ENCODE results near the gene DNER.
"Not testable (repeated sequence)": the region's sequence is repeated elsewhere in the genome, so short reads cannot be mapped to it uniquely, and the experiment has no call there.

DNER gene

GRCh38 chr2:229620759-229621158, 93.6 kb downstream of the DNER start:
- Histone ChIP-seq H3K4me1 (ENCODE audit: control insufficient read depth, insufficient read depth, low read length) (no peaks in the 10 kb centered on the region), H3K9ac (ENCODE audit: low read length) (no peak overlapping the region), H3K4me3 (ENCODE audit: low read depth, low read length) (no peak overlapping the region), H3K27ac (ENCODE audit: low read depth, low read length) (no peak overlapping the region), H3K9me3 (ENCODE audit: control insufficient read depth, insufficient read depth, low read depth, low read length) (no peaks in the 10 kb centered on the region), H3K27me3 (ENCODE audit: control insufficient read depth, insufficient read depth, low read length) (no peaks in the 10 kb centered on the region), H3K36me3 (ENCODE audit: control insufficient read depth, insufficient read depth, low read length) (no peaks in the 10 kb centered on the region)

DNA sequence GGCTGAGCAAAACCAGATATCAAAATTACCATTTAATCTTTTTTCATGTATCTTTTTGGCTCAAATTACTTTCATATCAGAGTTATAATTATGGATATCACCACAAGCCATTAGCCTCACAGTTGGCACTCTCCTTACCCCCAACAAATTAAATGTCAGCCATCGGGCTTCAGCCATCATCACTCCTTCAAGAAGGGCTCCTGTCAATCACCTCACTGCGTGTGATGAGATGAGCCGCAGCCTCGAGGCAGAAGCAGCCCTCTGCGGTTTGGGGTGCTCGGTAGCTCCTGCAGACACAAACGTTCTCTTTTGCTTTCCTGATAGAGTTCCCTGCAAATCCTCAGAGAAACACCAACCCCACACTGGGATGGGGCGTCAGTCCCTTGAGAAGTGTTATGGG, 94.1 kb downstream of the DNER start:
- Histone ChIP-seq H3K9ac (ENCODE audit: low read length) (no peak overlapping the region), H3K4me1 (ENCODE audit: control insufficient read depth, insufficient read depth, low read length) (no peaks in the 10 kb centered on the region), H3K4me3 (ENCODE audit: low read depth, low read length) (no peak overlapping the region), H3K27me3 (ENCODE audit: control insufficient read depth, insufficient read depth, low read length) (no peaks in the 10 kb centered on the region), H3K27ac (ENCODE audit: low read depth, low read length) (no peak overlapping the region), H3K36me3 (ENCODE audit: control insufficient read depth, insufficient read depth, low read length) (no peaks in the 10 kb centered on the region), H3K9me3 (ENCODE audit: control insufficient read depth, insufficient read depth, low read depth, low read length) (no peaks in the 10 kb centered on the region)

DNA sequence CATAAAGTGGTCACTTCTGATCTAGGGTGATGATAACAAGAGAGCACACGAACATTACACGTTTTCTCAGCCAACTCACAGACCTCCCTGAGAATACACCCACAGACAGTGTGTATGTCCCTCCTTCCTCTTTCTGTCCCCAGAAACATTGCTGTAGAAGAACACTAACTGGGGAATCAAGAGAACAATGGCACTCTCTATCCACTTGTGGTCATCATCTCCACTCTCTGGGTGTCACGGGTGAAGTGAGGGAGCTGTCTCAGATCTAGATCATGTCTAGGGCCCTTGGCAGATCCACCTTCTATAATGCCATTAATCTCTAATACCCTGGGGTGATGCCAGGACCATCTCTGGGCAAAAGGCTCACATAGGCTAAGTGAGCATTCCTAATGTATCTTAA, 97.9 kb downstream of the DNER start:
- Histone ChIP-seq H3K27ac (ENCODE audit: low read depth, low read length) (no peak overlapping the region), H3K27me3 (ENCODE audit: control insufficient read depth, insufficient read depth, low read length) (no peaks in the 10 kb centered on the region), H3K36me3 (ENCODE audit: control insufficient read depth, insufficient read depth, low read length) (no peaks in the 10 kb centered on the region), H3K9me3 (ENCODE audit: control insufficient read depth, insufficient read depth, low read depth, low read length) (no peaks in the 10 kb centered on the region), H3K4me1 (ENCODE audit: control insufficient read depth, insufficient read depth, low read length) (no peaks in the 10 kb centered on the region), H3K9ac (ENCODE audit: low read length) (no peak overlapping the region), H3K4me3 (ENCODE audit: low read depth, low read length) (no peak overlapping the region)

- H3K9me3 ChIP-seq (ENCODE audit: control insufficient read depth, insufficient read depth, low read depth, low read length); H3K27me3 ChIP-seq (ENCODE audit: control insufficient read depth, insufficient read depth, low read length); H3K4me1 ChIP-seq (ENCODE audit: control insufficient read depth, insufficient read depth, low read length); H3K36me3 ChIP-seq (ENCODE audit: control insufficient read depth, insufficient read depth, low read length); H3K9ac ChIP-seq (ENCODE audit: low read length); H3K4me3 ChIP-seq (ENCODE audit: low read depth, low read length); H3K27ac ChIP-seq (ENCODE audit: low read depth, low read length): not testable (repeated sequence)
Measured at GRCh38 chr2:229614021-229614420, 100.3 kb downstream of the DNER start.

- Histone ChIP-seq H3K27me3 (ENCODE audit: control insufficient read depth, insufficient read depth, low read length) (no peaks in the 10 kb centered on the region), H3K4me1 (ENCODE audit: control insufficient read depth, insufficient read depth, low read length) (no peaks in the 10 kb centered on the region), H3K27ac (ENCODE audit: low read depth, low read length) (no peak overlapping the region), H3K4me3 (ENCODE audit: low read depth, low read length) (no peak overlapping the region), H3K9me3 (ENCODE audit: control insufficient read depth, insufficient read depth, low read depth, low read length) (no peaks in the 10 kb centered on the region), H3K36me3 (ENCODE audit: control insufficient read depth, insufficient read depth, low read length) (no peaks in the 10 kb centered on the region), H3K9ac (ENCODE audit: low read length) (no peak overlapping the region)
Measured at GRCh38 chr2:229612384-229612971, 101.9 kb downstream of the DNER start.

DNA sequence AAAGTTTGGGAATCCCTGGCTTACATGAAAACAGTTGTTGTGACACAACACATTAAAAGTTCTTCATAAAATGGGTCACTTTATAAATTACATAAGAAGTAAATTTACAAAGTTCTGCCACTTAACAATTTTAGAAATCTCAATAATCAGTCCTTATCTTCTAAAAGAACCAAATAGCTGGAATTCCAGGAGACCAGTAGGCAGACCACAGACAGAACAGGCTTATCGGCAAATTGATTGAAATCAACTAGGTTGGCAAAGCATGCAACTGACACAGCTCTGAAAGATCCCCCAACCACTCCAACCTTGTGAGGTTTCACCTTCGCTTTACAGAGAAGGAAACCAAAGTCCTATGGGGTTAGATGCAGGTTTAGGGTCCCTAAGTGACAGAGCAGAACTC, 103.0 kb downstream of the DNER start:
- H3K9me3 ChIP-seq (ENCODE audit: control insufficient read depth, insufficient read depth, low read depth, low read length): no peaks in the 10 kb centered on the region
- no peak overlapping the region for H3K4me3 ChIP-seq (ENCODE audit: low read depth, low read length)
- no peak overlapping the region for H3K9ac ChIP-seq (ENCODE audit: low read length)
- no peaks in the 10 kb centered on the region for H3K27me3 ChIP-seq (ENCODE audit: control insufficient read depth, insufficient read depth, low read length)
- H3K27ac ChIP-seq (ENCODE audit: low read depth, low read length): no peak overlapping the region
- no peaks in the 10 kb centered on the region for H3K36me3 ChIP-seq (ENCODE audit: control insufficient read depth, insufficient read depth, low read length)
- no peaks in the 10 kb centered on the region for H3K4me1 ChIP-seq (ENCODE audit: control insufficient read depth, insufficient read depth, low read length)

GRCh38 chr2:229610872-229611271, 103.5 kb downstream of the DNER start:
- no peak overlapping the region for H3K4me3 ChIP-seq (ENCODE audit: low read depth, low read length)
- no peaks in the 10 kb centered on the region for H3K4me1 ChIP-seq (ENCODE audit: control insufficient read depth, insufficient read depth, low read length)
- H3K9ac ChIP-seq (ENCODE audit: low read length): no peak overlapping the region
- no peak overlapping the region for H3K27ac ChIP-seq (ENCODE audit: low read depth, low read length)
- no peaks in the 10 kb centered on the region for H3K9me3 ChIP-seq (ENCODE audit: control insufficient read depth, insufficient read depth, low read depth, low read length)
- H3K36me3 ChIP-seq (ENCODE audit: control insufficient read depth, insufficient read depth, low read length): no peaks in the 10 kb centered on the region
- H3K27me3 ChIP-seq (ENCODE audit: control insufficient read depth, insufficient read depth, low read length): no peaks in the 10 kb centered on the region

- no peaks in the 10 kb centered on the region for H3K36me3 ChIP-seq (ENCODE audit: control insufficient read depth, insufficient read depth, low read length)
- no peaks in the 10 kb centered on the region for H3K9me3 ChIP-seq (ENCODE audit: control insufficient read depth, insufficient read depth, low read depth, low read length)
- no peak overlapping the region for H3K4me3 ChIP-seq (ENCODE audit: low read depth, low read length)
- no peaks in the 10 kb centered on the region for H3K4me1 ChIP-seq (ENCODE audit: control insufficient read depth, insufficient read depth, low read length)
- H3K27ac ChIP-seq (ENCODE audit: low read depth, low read length): no peak overlapping the region
- H3K9ac ChIP-seq (ENCODE audit: low read length): no peak overlapping the region
- H3K27me3 ChIP-seq (ENCODE audit: control insufficient read depth, insufficient read depth, low read length): no peaks in the 10 kb centered on the region
Measured at GRCh38 chr2:229610333-229610732, 104.0 kb downstream of the DNER start.

DNA sequence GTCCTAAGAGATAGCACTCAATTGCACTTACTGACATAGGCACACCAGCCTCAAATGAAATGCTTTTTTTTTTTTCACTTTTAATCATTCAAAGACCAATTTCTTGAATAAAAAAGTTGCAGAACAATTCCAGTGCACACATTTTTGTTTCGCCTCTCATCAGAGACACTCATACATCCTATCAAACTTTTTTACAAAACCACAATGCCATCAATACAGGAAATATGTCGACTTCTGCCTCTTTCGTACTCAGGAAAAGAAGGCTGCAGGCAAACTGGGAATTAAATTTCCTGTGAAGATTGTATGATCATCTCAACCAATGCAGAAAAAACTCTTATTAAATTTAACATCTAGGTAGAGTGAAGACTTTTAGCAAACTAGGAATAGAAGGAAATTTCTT, 112.4 kb downstream of the DNER start:
- H3K4me1 ChIP-seq (ENCODE audit: control insufficient read depth, insufficient read depth, low read length): no peaks in the 10 kb centered on the region
- H3K4me3 ChIP-seq (ENCODE audit: low read depth, low read length): no peak overlapping the region
- H3K36me3 ChIP-seq (ENCODE audit: control insufficient read depth, insufficient read depth, low read length): no peaks in the 10 kb centered on the region
- H3K27me3 ChIP-seq (ENCODE audit: control insufficient read depth, insufficient read depth, low read length): no peaks in the 10 kb centered on the region
- H3K27ac ChIP-seq (ENCODE audit: low read depth, low read length): no peak overlapping the region
- no peaks in the 10 kb centered on the region for H3K9me3 ChIP-seq (ENCODE audit: control insufficient read depth, insufficient read depth, low read depth, low read length)
- no peak overlapping the region for H3K9ac ChIP-seq (ENCODE audit: low read length)

- H3K27me3 ChIP-seq (ENCODE audit: control insufficient read depth, insufficient read depth, low read length): no peaks in the 10 kb centered on the region
- no peaks in the 10 kb centered on the region for H3K36me3 ChIP-seq (ENCODE audit: control insufficient read depth, insufficient read depth, low read length)
- H3K4me3 ChIP-seq (ENCODE audit: low read depth, low read length): no peak overlapping the region
- no peaks in the 10 kb centered on the region for H3K4me1 ChIP-seq (ENCODE audit: control insufficient read depth, insufficient read depth, low read length)
- H3K27ac ChIP-seq (ENCODE audit: low read depth, low read length): no peak overlapping the region
- no peak overlapping the region for H3K9ac ChIP-seq (ENCODE audit: low read length)
- H3K9me3 ChIP-seq (ENCODE audit: control insufficient read depth, insufficient read depth, low read depth, low read length): no peaks in the 10 kb centered on the region
Measured at GRCh38 chr2:229601396-229601795, 113.0 kb downstream of the DNER start.

GRCh38 chr2:229598227-229598626, 116.1 kb downstream of the DNER start:
- no peaks in the 10 kb centered on the region for H3K36me3 ChIP-seq (ENCODE audit: control insufficient read depth, insufficient read depth, low read length)
- no peak overlapping the region for H3K9ac ChIP-seq (ENCODE audit: low read length)

DNA sequence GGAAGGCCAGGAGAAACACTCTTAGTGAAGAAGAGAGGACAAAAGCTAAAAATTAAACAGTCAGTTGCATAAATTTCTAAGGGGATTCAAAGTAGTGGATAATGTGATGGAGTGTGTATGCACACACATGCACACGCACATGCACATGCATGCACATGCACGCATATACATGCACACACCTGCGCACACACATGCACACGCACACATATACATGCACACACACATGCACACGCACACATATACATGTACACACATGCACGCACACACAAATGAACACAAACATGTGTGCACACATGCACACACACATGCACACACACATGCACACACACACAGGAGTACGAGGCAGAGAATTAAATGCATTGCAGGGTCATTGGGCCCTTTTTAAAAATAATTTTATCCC, 117.6 kb downstream of the DNER start:
- Histone ChIP-seq H3K36me3 (ENCODE audit: control insufficient read depth, insufficient read depth, low read length) (no peaks in the 10 kb centered on the region), H3K4me1 (ENCODE audit: control insufficient read depth, insufficient read depth, low read length) (no peaks in the 10 kb centered on the region), H3K9ac (ENCODE audit: low read length) (no peak overlapping the region)

More at GRCh38 chr2:229598227-229598626, 116.1 kb downstream of the DNER start:
- no peak overlapping the region for H3K27ac ChIP-seq (ENCODE audit: low read depth, low read length)
- H3K4me1 ChIP-seq (ENCODE audit: control insufficient read depth, insufficient read depth, low read length): no peaks in the 10 kb centered on the region
- H3K27me3 ChIP-seq (ENCODE audit: control insufficient read depth, insufficient read depth, low read length): no peaks in the 10 kb centered on the region
- H3K9me3 ChIP-seq (ENCODE audit: control insufficient read depth, insufficient read depth, low read depth, low read length): no peaks in the 10 kb centered on the region
- no peak overlapping the region for H3K4me3 ChIP-seq (ENCODE audit: low read depth, low read length)

More for the DNA sequence above, 117.6 kb downstream of the DNER start:
- H3K27me3 ChIP-seq (ENCODE audit: control insufficient read depth, insufficient read depth, low read length): no peaks in the 10 kb centered on the region
- H3K27ac ChIP-seq (ENCODE audit: low read depth, low read length): no peak overlapping the region
- H3K4me3 ChIP-seq (ENCODE audit: low read depth, low read length): no peak overlapping the region
- H3K9me3 ChIP-seq (ENCODE audit: control insufficient read depth, insufficient read depth, low read depth, low read length): no peaks in the 10 kb centered on the region
